MM.1S (cell line): ENCODE measurements around the gene IL4.

ENCODE experiments used
- EZH2 ChIP-seq: fragments of 300-600 bp; sonication (generic); optimal IDR thresholded peaks from 2 replicates; pipeline ENCODE3; 2017; ENCODE audit warnings: low read depth, mild to moderate bottlenecking, antibody characterized with exemption, low read length, mixed read lengths
- EZH2phosphoT487 ChIP-seq: fragments of 300-600 bp; sonication (generic); IDR thresholded peaks from 2 replicates; pipeline ENCODE4 v1.6.1; 2018; ENCODE audit warnings: antibody characterized with exemption, low read length
- TF ChIP-seq, protein P1 (sequence below): fragments of 300-600 bp; sonication (generic); IDR thresholded peaks from 2 replicates; pipeline ENCODE4 v1.5.1; 2016; ENCODE audit warnings: antibody characterized with exemption, low read length, mixed read lengths

- no peak for TF ChIP-seq EZH2
- TF ChIP-seq, protein P1, sequence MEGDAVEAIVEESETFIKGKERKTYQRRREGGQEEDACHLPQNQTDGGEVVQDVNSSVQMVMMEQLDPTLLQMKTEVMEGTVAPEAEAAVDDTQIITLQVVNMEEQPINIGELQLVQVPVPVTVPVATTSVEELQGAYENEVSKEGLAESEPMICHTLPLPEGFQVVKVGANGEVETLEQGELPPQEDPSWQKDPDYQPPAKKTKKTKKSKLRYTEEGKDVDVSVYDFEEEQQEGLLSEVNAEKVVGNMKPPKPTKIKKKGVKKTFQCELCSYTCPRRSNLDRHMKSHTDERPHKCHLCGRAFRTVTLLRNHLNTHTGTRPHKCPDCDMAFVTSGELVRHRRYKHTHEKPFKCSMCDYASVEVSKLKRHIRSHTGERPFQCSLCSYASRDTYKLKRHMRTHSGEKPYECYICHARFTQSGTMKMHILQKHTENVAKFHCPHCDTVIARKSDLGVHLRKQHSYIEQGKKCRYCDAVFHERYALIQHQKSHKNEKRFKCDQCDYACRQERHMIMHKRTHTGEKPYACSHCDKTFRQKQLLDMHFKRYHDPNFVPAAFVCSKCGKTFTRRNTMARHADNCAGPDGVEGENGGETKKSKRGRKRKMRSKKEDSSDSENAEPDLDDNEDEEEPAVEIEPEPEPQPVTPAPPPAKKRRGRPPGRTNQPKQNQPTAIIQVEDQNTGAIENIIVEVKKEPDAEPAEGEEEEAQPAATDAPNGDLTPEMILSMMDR, result no peak
- no peak for TF ChIP-seq EZH2phosphoT487
Observed at GRCh38 chr5:132647473-132647872, 26.3 kb upstream of the IL4 start.
